Tibial nerve (tissue), 4 donors: Measurements from ENCODE around the gene MKS1. TPM values are rescaled to one million over a fixed set of nuclear protein-coding genes. Genes with fewer than 3 reads are reported as not detected.

Experiments
- DNase-seq, 2 donors: peaks; one replicate each; pipeline ENCODE4 v3.0.0-alpha.2; 2019; ENCODE audit warnings: low spot score in 2 of 2
- H3K27ac ChIP-seq, 4 donors: fragments of 200-600 bp; sonication (generic) in 3 of 4; one replicate each; pipeline ENCODE4 v1.5.1; 2017 to 2019; ENCODE audit warnings: mild to moderate bottlenecking in 1 of 4
- H3K27me3 ChIP-seq, 2 donors: fragments of 200-600 bp; sonication (generic) in 1 of 2; one replicate each; pipeline versions ENCODE4 v1.5.1 to v1.6.0; 2017 to 2019
- H3K36me3 ChIP-seq, 3 donors: fragments of 200-600 bp; sonication (generic); one replicate each; pipeline ENCODE4 v1.5.1; 2018 to 2019
- H3K4me1 ChIP-seq, 4 donors: fragments of 200-600 bp; sonication (generic) in 3 of 4; one replicate each; pipeline ENCODE4 v1.5.1; 2017 to 2019
- H3K4me3 ChIP-seq, 4 donors: fragments of 200-600 bp; sonication (generic) in 3 of 4; one replicate each; pipeline ENCODE4 v1.5.1; 2017 to 2019; ENCODE audit warnings: mild to moderate bottlenecking in 1 of 4, moderate library complexity in 1 of 4
- H3K9me3 ChIP-seq, 4 donors: fragments of 200-600 bp; sonication (generic) in 3 of 4; one replicate each; pipeline ENCODE4 v1.5.1; 2017 to 2019
- EP300 ChIP-seq, 2 donors: sonication (generic); formaldehyde crosslinking; IDR thresholded peaks; one replicate each; pipeline ENCODE4 v1.6.1; 2017; ENCODE audit warnings: antibody characterized with exemption in 2 of 2, mild to moderate bottlenecking in 1 of 2
- POLR2A ChIP-seq, 2 donors: fragments of 450-650 bp; IDR thresholded peaks; one replicate each; pipeline ENCODE4 v1.6.1; 2017; ENCODE audit warnings: antibody characterized with exemption in 2 of 2, mild to moderate bottlenecking in 2 of 2, moderate library complexity in 2 of 2
- WGBS, 2 donors: methylation state at CpG; one replicate each; pipeline ENCODE4 v1.1.5; 2018; 5-methylcytosine and 5-hydroxymethylcytosine counted together
- total RNA-seq, 4 donors: library from RNA; depleted of rRNA; stranded (reverse); fragments of >200 nt; gene quantifications; one replicate each; pipeline ENCODE4 v1.1.0, GENCODE V29; 2016
- TF ChIP-seq, protein P1 (sequence below), 5 experiments: fragments of 200-600 bp in 3 of 5; fragments of 450-650 bp in 2 of 5; sonication (generic) in 3 of 5; IDR thresholded peaks; one replicate each; pipeline ENCODE4 v1.5.1; 2016 to 2019; ENCODE audit warnings: antibody characterized with exemption in 5 of 5, mild to moderate bottlenecking in 3 of 5, moderate library complexity in 2 of 5

Gene MKS1
- total RNA-seq, 4 donors from 2014 or later, result 15.7 to 25.1 (median 18.5) TPM

DNA sequence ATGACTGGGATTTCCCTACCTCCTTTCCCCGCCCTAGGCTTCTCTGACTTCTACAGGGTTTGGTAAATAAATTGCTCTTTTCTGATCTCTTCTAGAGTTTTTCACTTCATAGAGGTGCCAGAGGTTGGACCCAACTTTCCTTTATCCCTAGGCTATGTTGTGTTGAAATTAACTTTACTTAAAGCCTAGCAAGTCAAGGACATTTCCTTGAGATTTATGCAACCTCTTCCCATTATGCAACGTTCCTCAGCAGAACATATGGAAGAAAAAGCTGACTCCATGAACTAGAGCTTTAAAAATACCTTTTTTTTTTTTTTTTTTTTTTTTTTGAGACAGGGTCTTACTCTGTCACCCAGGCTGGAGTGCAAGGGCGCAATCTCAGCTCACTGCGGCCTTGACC lies 46.2 kb upstream of the MKS1 start:
- no peaks in the 10 kb centered on the region for H3K4me1 ChIP-seq
- WGBS, 2 donors, result 80 to 83% methylated on average over 4 of the region's 4 CpGs
- H3K27me3 ChIP-seq, result peaks cover 0 to 37% of the 10 kb centered on the region in 2 donors
- DNase-seq, result no peak
- H3K27ac ChIP-seq, result no peak overlapping the region
- no peak for TF ChIP-seq EP300 (IDR thresholded peaks at IDR 0.05)
- no peak for TF ChIP-seq POLR2A (IDR thresholded peaks at IDR 0.05)
- TF ChIP-seq, protein P1, sequence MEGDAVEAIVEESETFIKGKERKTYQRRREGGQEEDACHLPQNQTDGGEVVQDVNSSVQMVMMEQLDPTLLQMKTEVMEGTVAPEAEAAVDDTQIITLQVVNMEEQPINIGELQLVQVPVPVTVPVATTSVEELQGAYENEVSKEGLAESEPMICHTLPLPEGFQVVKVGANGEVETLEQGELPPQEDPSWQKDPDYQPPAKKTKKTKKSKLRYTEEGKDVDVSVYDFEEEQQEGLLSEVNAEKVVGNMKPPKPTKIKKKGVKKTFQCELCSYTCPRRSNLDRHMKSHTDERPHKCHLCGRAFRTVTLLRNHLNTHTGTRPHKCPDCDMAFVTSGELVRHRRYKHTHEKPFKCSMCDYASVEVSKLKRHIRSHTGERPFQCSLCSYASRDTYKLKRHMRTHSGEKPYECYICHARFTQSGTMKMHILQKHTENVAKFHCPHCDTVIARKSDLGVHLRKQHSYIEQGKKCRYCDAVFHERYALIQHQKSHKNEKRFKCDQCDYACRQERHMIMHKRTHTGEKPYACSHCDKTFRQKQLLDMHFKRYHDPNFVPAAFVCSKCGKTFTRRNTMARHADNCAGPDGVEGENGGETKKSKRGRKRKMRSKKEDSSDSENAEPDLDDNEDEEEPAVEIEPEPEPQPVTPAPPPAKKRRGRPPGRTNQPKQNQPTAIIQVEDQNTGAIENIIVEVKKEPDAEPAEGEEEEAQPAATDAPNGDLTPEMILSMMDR (IDR thresholded peaks at IDR 0.05), result no peak
- H3K4me3 ChIP-seq, result no peak overlapping the region
- no peaks in the 10 kb centered on the region for H3K9me3 ChIP-seq
- no peaks in the 10 kb centered on the region for H3K36me3 ChIP-seq

DNA sequence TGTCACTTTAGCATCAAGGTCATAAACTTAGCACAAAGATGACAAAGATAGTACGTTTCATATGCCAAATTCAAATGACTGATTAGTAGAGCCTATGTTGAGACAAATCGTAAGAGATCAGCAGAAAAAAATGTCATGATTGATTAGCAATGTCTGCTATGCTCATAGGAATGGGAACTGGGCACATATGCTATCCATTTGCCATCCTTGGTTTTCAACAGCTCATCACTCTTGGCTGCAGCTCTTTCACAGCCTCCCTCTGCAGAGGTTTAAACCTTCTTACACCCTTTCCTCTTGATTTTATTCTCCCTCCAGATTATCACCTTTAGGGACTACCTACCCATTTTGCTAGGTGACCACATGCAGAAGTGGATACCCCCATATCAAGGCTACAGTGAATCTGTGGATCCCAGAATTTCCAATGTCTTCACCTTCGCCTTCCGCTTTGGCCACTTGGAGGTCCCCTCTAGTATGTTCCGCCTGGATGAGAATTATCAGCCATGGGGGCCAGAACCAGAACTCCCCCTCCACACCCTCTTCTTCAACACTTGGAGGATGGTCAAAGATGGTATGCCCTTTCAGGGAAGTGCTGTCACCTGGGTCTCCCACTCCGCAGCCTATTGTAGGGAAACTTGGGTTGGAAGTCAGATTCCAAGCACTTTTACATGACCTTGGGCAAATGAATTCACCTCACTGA lies 45.5 kb upstream of the MKS1 start:
- peaks cover 0 to 42% of the 10 kb centered on the region in 2 donors for H3K27me3 ChIP-seq
- WGBS, 2 donors, result 81 to 84% methylated on average over 6 of the region's 6 CpGs
- TF ChIP-seq, protein P1 (IDR thresholded peaks at IDR 0.05), result no peak
- no peak for TF ChIP-seq EP300 (IDR thresholded peaks at IDR 0.05)
- no peak for TF ChIP-seq POLR2A (IDR thresholded peaks at IDR 0.05)

DNA sequence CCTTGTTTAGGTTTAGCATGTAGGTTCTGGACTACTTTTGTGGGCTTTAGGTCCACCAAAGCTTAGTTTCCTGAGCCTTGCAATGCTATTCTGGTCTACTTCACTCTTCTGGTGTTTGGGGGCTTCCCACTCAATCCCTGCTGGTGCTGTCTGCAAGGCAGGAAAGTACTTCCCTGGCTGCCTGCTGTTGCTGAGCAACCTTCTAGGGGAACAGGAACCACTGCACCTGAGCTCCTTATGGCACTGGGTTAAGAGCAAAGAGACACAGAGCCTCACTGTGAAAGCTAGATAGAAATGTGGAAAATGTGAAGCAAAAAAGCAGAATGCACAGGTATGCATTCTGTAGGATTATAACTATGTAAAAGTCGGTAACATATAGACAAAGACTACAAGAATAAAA lies 44.7 kb upstream of the MKS1 start:
- Histone ChIP-seq H3K27me3 (peaks cover 0 to 45% of the 10 kb centered on the region in 2 donors), H3K9me3 (no peaks in the 10 kb centered on the region), H3K4me3 (no peak overlapping the region), H3K27ac (no peak overlapping the region), H3K4me1 (no peaks in the 10 kb centered on the region), H3K36me3 (no peaks in the 10 kb centered on the region)
- no peak for DNase-seq
- TF ChIP-seq POLR2A (IDR thresholded peaks at IDR 0.05) (no peak), EP300 (IDR thresholded peaks at IDR 0.05) (no peak)
- TF ChIP-seq, protein P1 (IDR thresholded peaks at IDR 0.05), result no peak
- 72 to 79% methylated on average over 1 of the region's 1 CpG for WGBS, 2 donors

More for the DNA sequence above, 45.5 kb upstream of the MKS1 start:
- Histone ChIP-seq H3K4me1 (no peaks in the 10 kb centered on the region), H3K4me3 (no peak overlapping the region), H3K9me3 (no peaks in the 10 kb centered on the region), H3K27ac (no peak overlapping the region), H3K36me3 (no peaks in the 10 kb centered on the region)
- no peak for DNase-seq

DNA sequence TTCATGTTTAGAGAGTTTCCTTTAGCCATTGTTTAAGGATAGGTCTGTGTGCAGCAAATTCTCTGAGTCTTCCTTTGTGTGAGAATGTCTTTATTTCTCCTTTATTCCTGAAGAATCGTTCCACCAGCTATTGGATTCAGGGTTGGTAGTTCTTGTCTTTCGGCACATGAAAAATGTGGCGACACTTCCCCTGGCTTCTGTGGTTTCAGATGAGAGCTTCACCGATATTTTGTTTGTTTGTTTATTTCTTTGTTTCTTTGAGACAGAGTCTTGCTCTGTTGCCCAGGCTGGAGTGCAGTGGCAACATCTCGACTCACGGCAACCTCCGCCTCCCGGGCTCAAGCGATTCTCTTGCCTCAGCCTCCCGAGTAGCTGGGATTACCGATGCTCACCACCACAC lies 43.1 kb upstream of the MKS1 start:
- Histone ChIP-seq H3K9me3 (no peaks in the 10 kb centered on the region), H3K36me3 (no peaks in the 10 kb centered on the region), H3K4me3 (no peak overlapping the region), H3K27me3 (peaks cover 0 to 51% of the 10 kb centered on the region in 2 donors), H3K27ac (no peak overlapping the region), H3K4me1 (no peaks in the 10 kb centered on the region)
- 87 to 90% methylated on average over 11 of the region's 11 CpGs for WGBS, 2 donors
- TF ChIP-seq, protein P1 (IDR thresholded peaks at IDR 0.05), result no peak
- no peak for TF ChIP-seq POLR2A (IDR thresholded peaks at IDR 0.05)
- no peak for TF ChIP-seq EP300 (IDR thresholded peaks at IDR 0.05)
- no peak for DNase-seq

DNA sequence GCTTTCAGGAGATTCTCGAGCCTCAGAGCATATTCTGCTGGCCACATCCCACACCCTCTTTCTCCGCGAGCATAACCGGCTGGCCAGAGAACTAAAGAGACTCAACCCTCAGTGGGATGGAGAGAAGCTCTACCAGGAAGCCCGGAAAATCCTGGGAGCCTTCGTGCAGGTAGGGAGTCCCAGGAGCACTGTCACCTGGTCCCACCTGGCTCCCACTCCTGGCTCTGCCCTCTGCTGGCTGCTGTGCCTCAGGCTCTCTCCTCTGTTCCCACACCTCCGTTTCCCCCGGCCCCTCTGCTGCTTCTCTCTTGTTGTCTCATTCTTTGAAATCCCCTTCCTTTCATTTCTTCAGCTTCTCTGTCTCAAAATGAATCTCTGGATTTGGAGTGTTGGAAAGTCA lies 35.7 kb upstream of the MKS1 start:
- H3K4me1 ChIP-seq, result peaks cover 0 to 4% (median 0%) of the 10 kb centered on the region in 4 donors
- H3K27me3 ChIP-seq, result peaks cover 0 to 61% of the 10 kb centered on the region in 2 donors
- no peaks in the 10 kb centered on the region for H3K36me3 ChIP-seq
- no peak overlapping the region for H3K27ac ChIP-seq
- no peak for DNase-seq
- H3K4me3 ChIP-seq, result no peak overlapping the region
- H3K9me3 ChIP-seq, result no peaks in the 10 kb centered on the region
- WGBS, 2 donors, result 17 to 22% methylated on average over 8 of the region's 8 CpGs
- TF ChIP-seq POLR2A (IDR thresholded peaks at IDR 0.05) (no peak), EP300 (IDR thresholded peaks at IDR 0.05) (no peak)
- TF ChIP-seq, protein P1 (IDR thresholded peaks at IDR 0.05), result no peak
